HepG2 (cell line): Measurements from ENCODE around the gene TBC1D10A. TPM values are rescaled to one million over a fixed set of nuclear protein-coding genes. Genes with fewer than 3 reads are reported as not detected.
A peak's percentile ranks its signal among the peaks of the same experiment; 100 is the strongest.

ENCODE experiments used
- FIP1L1 ChIP-seq: fragments of 200-400 bp; formaldehyde crosslinking; IDR thresholded peaks from 2 replicates; pipeline ENCODE4 v1.6.1; 2018; ENCODE audit warnings: low read depth, mild to moderate bottlenecking, low read length, moderate library complexity, borderline replicate concordance; ENCODE audit not compliant: insufficient read depth
- HIVEP1 ChIP-seq: sonication (generic); formaldehyde crosslinking; IDR thresholded peaks from 2 replicates; pipeline ENCODE4 v1.4.0; 2020; ENCODE audit warnings: mild to moderate bottlenecking, missing genetic modification reagents
- MXI1 ChIP-seq: IDR thresholded peaks from 3 replicates; pipeline ENCODE4 v1.6.1; 2012; ENCODE audit warnings: low read depth, low read length, inconsistent platforms, borderline replicate concordance
- NFATC3 ChIP-seq: sonication (generic); formaldehyde crosslinking; IDR thresholded peaks from 2 replicates; pipeline ENCODE4 v1.5.1; 2020; ENCODE audit warnings: mild to moderate bottlenecking, missing genetic modification reagents
- NFE2 ChIP-seq: sonication (generic); formaldehyde crosslinking; IDR thresholded peaks from 2 replicates; pipeline ENCODE4 v1.4.0; 2020; ENCODE audit warnings: missing genetic modification reagents
- NR1H2 ChIP-seq: sonication (generic); formaldehyde crosslinking; IDR thresholded peaks from 2 replicates; pipeline ENCODE4 v1.8.1; 2022; ENCODE audit warnings: low read depth, missing genetic modification reagents, borderline replicate concordance
- POGZ ChIP-seq: sonication (generic); formaldehyde crosslinking; IDR thresholded peaks from 2 replicates; pipeline ENCODE4 v1.4.0; 2020; ENCODE audit warnings: mild to moderate bottlenecking, missing genetic modification reagents
- RAD21 ChIP-seq: fragments of 450-650 bp; formaldehyde crosslinking; IDR thresholded peaks from 2 replicates; pipeline ENCODE4 v1.5.0; 2020; ENCODE audit warnings: mild to moderate bottlenecking
- SIN3A ChIP-seq: IDR thresholded peaks from 2 replicates; pipeline ENCODE4 v1.6.1; 2011; ENCODE audit warnings: low read depth, mild to moderate bottlenecking, control low read depth, low read length, borderline replicate concordance
- SMC3 ChIP-seq: IDR thresholded peaks from 2 replicates; pipeline ENCODE4 v1.6.1; 2011; ENCODE audit warnings: low read length, improper control_type of control experiment
- SP140L ChIP-seq: sonication (generic); formaldehyde crosslinking; IDR thresholded peaks from 2 replicates; pipeline ENCODE4 v1.4.0; 2020; ENCODE audit warnings: missing genetic modification reagents, borderline replicate concordance
- ZNF567 ChIP-seq: sonication (generic); formaldehyde crosslinking; IDR thresholded peaks from 2 replicates; pipeline ENCODE4 v1.8.1; 2023; ENCODE audit warnings: mild to moderate bottlenecking, missing genetic modification reagents, borderline replicate concordance
- ZNF572 ChIP-seq: sonication (generic); formaldehyde crosslinking; IDR thresholded peaks from 2 replicates; pipeline ENCODE4 v1.5.1; 2020; ENCODE audit warnings: mild to moderate bottlenecking, missing genetic modification reagents
- ZNF780A ChIP-seq: sonication (generic); formaldehyde crosslinking; IDR thresholded peaks from 2 replicates; pipeline ENCODE4 v1.8.0; 2022; ENCODE audit warnings: mild to moderate bottlenecking, missing genetic modification reagents, moderate library complexity
- ZNF879 ChIP-seq: sonication (generic); formaldehyde crosslinking; IDR thresholded peaks from 2 replicates; pipeline ENCODE4 v1.8.1; 2023; ENCODE audit warnings: missing genetic modification reagents
- polyA plus RNA-seq, 8 experiments: library from polyadenylated mRNA; depleted of rRNA in 3 of 8; stranded (reverse) in 7 of 8; unstranded in 1 of 8; fragments of >200 nt; fragmentation: Illumina TruSeq in 4 of 8; extraction: Trizol in 4 of 8; gene quantifications; 2 replicates each; pipeline versions ENCODE4 v1.2.1 to v1.2.3, GENCODE V29; 2011 to 2016; ENCODE audit warnings: low read depth in 4 of 8, missing spikeins in 1 of 8, mixed read lengths in 1 of 8; ENCODE audit not compliant: insufficient read depth in 1 of 8
- total RNA-seq, 5 experiments: library from RNA; depleted of rRNA; stranded (reverse); fragments of >200 nt; fragmentation: Illumina TruSeq; extraction: Trizol; gene quantifications; 2 replicates each; pipeline ENCODE4 v1.2.3, GENCODE V29; 2016; ENCODE audit warnings: low read depth in 1 of 5
- TF ChIP-seq, protein P1 (sequence below): sonication (generic); formaldehyde crosslinking; IDR thresholded peaks from 2 replicates; pipeline ENCODE4 v1.4.0; 2020; ENCODE audit warnings: missing genetic modification reagents
- TF ChIP-seq, protein P2 (sequence below): sonication (generic); formaldehyde crosslinking; IDR thresholded peaks from 2 replicates; pipeline ENCODE4 v1.5.0; 2020; ENCODE audit warnings: mild to moderate bottlenecking, missing genetic modification reagents
- TF ChIP-seq, protein P3 (sequence below): sonication (generic); formaldehyde crosslinking; IDR thresholded peaks from 2 replicates; pipeline ENCODE4 v1.9.0; 2022; ENCODE audit warnings: missing genetic modification reagents, mild to moderate bottlenecking, borderline replicate concordance
- TF ChIP-seq, protein P4 (sequence below): sonication (generic); formaldehyde crosslinking; IDR thresholded peaks from 2 replicates; pipeline ENCODE4 v1.5.1; 2020; ENCODE audit warnings: mild to moderate bottlenecking, missing genetic modification reagents, moderate library complexity
- TF ChIP-seq, protein P5 (sequence below): sonication (generic); formaldehyde crosslinking; IDR thresholded peaks from 2 replicates; pipeline ENCODE4 v1.5.0; 2020; ENCODE audit warnings: missing genetic modification reagents, mild to moderate bottlenecking, borderline replicate concordance

Gene TBC1D10A
- total and polyA plus RNA-seq, 2 of the 13 experiments (the other 11 are each of a cell fraction or from before 2014, with no cell fraction given): 4.2 to 4.9 TPM

DNA sequence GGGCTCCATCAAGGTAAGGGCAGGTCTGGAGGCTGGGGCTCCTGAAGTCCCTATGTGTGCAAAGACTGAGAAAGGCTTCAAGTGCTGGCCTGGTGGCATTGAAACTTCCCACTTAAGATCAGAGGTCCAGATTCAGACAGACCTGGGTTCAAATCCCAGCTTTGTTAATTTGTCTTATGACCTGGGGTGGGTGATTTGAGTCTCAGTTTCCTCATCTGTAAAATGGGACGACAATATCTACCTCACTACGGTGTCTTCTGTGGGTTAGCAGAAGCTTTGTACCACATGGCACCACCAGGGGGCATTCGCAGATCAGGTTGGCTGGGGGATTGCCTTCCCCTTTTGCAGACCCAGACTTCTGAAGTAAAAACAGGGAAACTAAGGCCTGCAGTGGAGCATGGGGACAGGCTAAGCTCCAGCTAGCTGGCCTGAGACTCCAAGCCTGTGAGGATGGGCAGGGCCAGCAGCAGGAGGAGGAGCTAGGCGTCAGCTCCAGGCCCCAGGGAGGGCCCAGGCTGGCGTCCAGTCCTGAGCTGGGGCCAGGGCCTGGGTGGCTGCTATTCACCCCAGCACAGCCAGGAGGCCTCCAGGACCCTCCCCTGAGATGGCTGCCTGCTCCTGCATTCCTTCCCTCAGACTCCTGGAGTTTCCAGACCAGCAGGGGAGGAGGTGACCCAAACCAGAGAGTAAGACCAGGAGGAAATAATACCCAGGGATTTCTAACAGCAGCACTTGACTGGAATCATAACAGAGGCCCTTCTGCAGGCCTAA, 38.9 kb downstream of the TBC1D10A start (continued):
- TF ChIP-seq ZNF572: no peak
- peak; percentile 41; the same call in 1 of the 2 replicates for TF ChIP-seq HIVEP1 (CRISPR knock-in tag)
- no peak for TF ChIP-seq ZNF780A (CRISPR knock-in tag)
- TF ChIP-seq, protein P1, sequence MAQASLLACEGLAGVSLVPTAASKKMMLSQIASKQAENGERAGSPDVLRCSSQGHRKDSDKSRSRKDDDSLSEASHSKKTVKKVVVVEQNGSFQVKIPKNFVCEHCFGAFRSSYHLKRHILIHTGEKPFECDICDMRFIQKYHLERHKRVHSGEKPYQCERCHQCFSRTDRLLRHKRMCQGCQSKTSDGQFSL (CRISPR knock-in tag): no peak
- no peak for TF ChIP-seq ZNF879 (CRISPR knock-in tag)
- no peak for TF ChIP-seq NFATC3 (CRISPR knock-in tag)
- TF ChIP-seq SIN3A: peak; percentile 34; the same call in 1 of the 2 replicates
- TF ChIP-seq POGZ: 0 out of 2 replicates have a peak, but pooled peaks have one; percentile 25
- TF ChIP-seq, protein P2, sequence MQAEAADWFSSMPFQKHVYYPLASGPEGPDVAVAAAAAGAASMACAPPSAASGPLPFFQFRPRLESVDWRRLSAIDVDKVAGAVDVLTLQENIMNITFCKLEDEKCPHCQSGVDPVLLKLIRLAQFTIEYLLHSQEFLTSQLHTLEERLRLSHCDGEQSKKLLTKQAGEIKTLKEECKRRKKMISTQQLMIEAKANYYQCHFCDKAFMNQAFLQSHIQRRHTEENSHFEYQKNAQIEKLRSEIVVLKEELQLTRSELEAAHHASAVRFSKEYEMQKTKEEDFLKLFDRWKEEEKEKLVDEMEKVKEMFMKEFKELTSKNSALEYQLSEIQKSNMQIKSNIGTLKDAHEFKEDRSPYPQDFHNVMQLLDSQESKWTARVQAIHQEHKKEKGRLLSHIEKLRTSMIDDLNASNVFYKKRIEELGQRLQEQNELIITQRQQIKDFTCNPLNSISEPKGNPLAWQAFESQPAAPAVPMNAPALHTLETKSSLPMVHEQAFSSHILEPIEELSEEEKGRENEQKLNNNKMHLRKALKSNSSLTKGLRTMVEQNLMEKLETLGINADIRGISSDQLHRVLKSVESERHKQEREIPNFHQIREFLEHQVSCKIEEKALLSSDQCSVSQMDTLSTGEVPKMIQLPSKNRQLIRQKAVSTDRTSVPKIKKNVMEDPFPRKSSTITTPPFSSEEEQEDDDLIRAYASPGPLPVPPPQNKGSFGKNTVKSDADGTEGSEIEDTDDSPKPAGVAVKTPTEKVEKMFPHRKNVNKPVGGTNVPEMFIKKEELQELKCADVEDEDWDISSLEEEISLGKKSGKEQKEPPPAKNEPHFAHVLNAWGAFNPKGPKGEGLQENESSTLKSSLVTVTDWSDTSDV (CRISPR knock-in tag): no peak
- no peak for TF ChIP-seq FIP1L1
- peak; percentile 33; the same call in 1 of the 3 replicates for TF ChIP-seq MXI1
- TF ChIP-seq, protein P3, sequence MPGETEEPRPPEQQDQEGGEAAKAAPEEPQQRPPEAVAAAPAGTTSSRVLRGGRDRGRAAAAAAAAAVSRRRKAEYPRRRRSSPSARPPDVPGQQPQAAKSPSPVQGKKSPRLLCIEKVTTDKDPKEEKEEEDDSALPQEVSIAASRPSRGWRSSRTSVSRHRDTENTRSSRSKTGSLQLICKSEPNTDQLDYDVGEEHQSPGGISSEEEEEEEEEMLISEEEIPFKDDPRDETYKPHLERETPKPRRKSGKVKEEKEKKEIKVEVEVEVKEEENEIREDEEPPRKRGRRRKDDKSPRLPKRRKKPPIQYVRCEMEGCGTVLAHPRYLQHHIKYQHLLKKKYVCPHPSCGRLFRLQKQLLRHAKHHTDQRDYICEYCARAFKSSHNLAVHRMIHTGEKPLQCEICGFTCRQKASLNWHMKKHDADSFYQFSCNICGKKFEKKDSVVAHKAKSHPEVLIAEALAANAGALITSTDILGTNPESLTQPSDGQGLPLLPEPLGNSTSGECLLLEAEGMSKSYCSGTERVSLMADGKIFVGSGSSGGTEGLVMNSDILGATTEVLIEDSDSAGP: peak; percentile 12; the same call in 1 of the 2 replicates
- TF ChIP-seq ZNF567 (CRISPR knock-in tag): no peak
- TF ChIP-seq RAD21 (CRISPR knock-in tag): peak; percentile 70
- TF ChIP-seq NR1H2: no peak
- TF ChIP-seq, protein P4, sequence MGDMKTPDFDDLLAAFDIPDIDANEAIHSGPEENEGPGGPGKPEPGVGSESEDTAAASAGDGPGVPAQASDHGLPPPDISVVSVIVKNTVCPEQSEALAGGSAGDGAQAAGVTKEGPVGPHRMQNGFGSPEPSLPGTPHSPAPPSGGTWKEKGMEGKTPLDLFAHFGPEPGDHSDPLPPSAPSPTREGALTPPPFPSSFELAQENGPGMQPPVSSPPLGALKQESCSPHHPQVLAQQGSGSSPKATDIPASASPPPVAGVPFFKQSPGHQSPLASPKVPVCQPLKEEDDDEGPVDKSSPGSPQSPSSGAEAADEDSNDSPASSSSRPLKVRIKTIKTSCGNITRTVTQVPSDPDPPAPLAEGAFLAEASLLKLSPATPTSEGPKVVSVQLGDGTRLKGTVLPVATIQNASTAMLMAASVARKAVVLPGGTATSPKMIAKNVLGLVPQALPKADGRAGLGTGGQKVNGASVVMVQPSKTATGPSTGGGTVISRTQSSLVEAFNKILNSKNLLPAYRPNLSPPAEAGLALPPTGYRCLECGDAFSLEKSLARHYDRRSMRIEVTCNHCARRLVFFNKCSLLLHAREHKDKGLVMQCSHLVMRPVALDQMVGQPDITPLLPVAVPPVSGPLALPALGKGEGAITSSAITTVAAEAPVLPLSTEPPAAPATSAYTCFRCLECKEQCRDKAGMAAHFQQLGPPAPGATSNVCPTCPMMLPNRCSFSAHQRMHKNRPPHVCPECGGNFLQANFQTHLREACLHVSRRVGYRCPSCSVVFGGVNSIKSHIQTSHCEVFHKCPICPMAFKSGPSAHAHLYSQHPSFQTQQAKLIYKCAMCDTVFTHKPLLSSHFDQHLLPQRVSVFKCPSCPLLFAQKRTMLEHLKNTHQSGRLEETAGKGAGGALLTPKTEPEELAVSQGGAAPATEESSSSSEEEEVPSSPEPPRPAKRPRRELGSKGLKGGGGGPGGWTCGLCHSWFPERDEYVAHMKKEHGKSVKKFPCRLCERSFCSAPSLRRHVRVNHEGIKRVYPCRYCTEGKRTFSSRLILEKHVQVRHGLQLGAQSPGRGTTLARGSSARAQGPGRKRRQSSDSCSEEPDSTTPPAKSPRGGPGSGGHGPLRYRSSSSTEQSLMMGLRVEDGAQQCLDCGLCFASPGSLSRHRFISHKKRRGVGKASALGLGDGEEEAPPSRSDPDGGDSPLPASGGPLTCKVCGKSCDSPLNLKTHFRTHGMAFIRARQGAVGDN: peak; percentile 51; the same call in 1 of the 2 replicates
- TF ChIP-seq NFE2: 0 out of 2 replicates have a peak, but pooled peaks have one; percentile 29
- TF ChIP-seq SMC3: peak; percentile 66; the same call in 1 of the 2 replicates
- no peak for TF ChIP-seq SP140L (CRISPR knock-in tag)
- TF ChIP-seq, protein P5, sequence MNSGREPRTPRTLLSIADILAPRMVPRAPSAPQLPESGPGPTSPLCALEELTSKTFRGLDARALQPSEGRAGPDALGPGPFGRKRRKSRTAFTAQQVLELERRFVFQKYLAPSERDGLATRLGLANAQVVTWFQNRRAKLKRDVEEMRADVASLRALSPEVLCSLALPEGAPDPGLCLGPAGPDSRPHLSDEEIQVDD (CRISPR knock-in tag): no peak
